Endothelial cell (in vitro differentiated cells): ENCODE results near the gene TMEM212. TPM values are rescaled to one million over a fixed set of nuclear protein-coding genes. Genes with fewer than 3 reads are reported as not detected.

Experiments used
- DNase-seq: peaks from one replicate; pipeline ENCODE4 v3.0.0; 2021; ENCODE audit warnings: low spot score
- H3K27ac Mint-ChIP-seq: one replicate; pipeline ENCODE4 v1.8.0; 2021; ENCODE audit warnings: mixed read lengths, inconsistent platforms; ENCODE audit not compliant: unreplicated experiment
- H3K27me3 Mint-ChIP-seq: one replicate; pipeline ENCODE4 v1.8.0; 2021; ENCODE audit warnings: mild to moderate bottlenecking, moderate library complexity, mixed read lengths, inconsistent platforms; ENCODE audit not compliant: unreplicated experiment
- H3K36me3 Mint-ChIP-seq: one replicate; pipeline ENCODE4 v1.8.0; 2021; ENCODE audit warnings: mild to moderate bottlenecking, low read depth, mixed read lengths, inconsistent platforms; ENCODE audit not compliant: unreplicated experiment
- H3K4me1 Mint-ChIP-seq: one replicate; pipeline ENCODE4 v1.8.0; 2021; ENCODE audit warnings: mild to moderate bottlenecking, mixed read lengths, inconsistent platforms; ENCODE audit not compliant: unreplicated experiment
- H3K4me3 Mint-ChIP-seq: one replicate; pipeline ENCODE4 v1.8.0; 2021; ENCODE audit warnings: mild to moderate bottlenecking, mixed read lengths, inconsistent platforms; ENCODE audit not compliant: unreplicated experiment
- H3K9me3 Mint-ChIP-seq: one replicate; pipeline ENCODE4 v1.8.0; 2021; ENCODE audit warnings: mixed read lengths, inconsistent platforms; ENCODE audit not compliant: unreplicated experiment
- total RNA-seq: library from RNA; stranded (reverse); fragmentation: NEBNext Ultra II Directional; extraction: Animal tissue kit (Norgen Biotek cat#: 25700); gene quantifications from one replicate; pipeline ENCODE4 v1.2.1, GENCODE V29; 2021; ENCODE audit not compliant: unreplicated experiment
- TF ChIP-seq, protein P1 (sequence below): fragments of 200-600 bp; sonication (generic); IDR thresholded peaks from one replicate; pipeline ENCODE4 v1.5.0; 2021; ENCODE audit warnings: antibody characterized with exemption; ENCODE audit not compliant: unreplicated experiment

Gene TMEM212
- total RNA-seq, 1 donor from 2014 or later, result not detected

DNA sequence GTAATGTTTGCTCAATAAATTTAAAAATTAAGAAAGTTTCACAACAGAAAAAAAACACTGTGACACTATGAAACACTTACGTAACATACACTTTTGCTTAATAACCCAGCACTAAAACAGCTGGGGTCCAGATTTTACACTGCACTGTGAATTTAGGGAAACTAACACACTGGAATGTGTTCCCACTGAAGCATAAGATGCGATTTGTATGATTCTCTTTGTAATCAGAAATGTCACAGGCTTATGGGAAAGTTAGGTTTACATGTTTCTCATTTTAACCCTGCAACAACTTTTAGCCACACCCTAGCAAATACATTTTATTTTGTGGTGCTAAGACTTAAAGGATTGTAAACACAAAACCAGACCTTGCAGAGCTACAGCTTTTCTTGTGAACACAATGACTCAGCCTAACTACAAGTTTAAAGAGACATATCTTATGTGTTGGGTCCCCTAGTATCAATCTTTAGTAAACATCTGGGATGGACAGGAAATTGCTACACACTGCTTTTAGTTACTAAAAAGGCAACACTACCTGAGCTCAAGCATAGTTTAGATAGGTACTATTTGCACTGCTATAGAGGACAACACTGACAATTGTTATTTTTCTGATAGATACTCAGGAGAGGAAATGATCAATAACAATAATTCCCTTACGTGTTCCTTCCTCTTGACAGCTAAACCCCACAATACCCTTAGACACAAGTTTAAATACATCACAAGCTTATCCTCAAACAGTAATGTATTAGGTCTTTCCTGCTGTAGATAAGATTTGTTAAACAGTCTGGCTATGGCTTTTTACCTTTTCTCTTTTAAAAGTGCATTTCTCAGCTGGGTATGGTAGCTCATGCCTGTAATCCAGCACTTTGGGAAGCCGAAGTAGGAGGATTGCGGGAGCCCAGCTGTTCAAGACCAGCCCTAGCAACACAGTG, 36.7 kb upstream of the TMEM212 start:
- Mint-ChIP-seq H3K4me1 (peaks cover 50% of the 10 kb centered on the region), H3K4me3 (no peak overlapping the region), H3K9me3 (no peaks in the 10 kb centered on the region), H3K36me3 (peaks cover 14% of the 10 kb centered on the region), H3K27me3 (peaks cover 12% of the 10 kb centered on the region), H3K27ac (peak overlapping the region; percentile 93)
- TF ChIP-seq, protein P1, sequence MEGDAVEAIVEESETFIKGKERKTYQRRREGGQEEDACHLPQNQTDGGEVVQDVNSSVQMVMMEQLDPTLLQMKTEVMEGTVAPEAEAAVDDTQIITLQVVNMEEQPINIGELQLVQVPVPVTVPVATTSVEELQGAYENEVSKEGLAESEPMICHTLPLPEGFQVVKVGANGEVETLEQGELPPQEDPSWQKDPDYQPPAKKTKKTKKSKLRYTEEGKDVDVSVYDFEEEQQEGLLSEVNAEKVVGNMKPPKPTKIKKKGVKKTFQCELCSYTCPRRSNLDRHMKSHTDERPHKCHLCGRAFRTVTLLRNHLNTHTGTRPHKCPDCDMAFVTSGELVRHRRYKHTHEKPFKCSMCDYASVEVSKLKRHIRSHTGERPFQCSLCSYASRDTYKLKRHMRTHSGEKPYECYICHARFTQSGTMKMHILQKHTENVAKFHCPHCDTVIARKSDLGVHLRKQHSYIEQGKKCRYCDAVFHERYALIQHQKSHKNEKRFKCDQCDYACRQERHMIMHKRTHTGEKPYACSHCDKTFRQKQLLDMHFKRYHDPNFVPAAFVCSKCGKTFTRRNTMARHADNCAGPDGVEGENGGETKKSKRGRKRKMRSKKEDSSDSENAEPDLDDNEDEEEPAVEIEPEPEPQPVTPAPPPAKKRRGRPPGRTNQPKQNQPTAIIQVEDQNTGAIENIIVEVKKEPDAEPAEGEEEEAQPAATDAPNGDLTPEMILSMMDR, result no peak
- DNase-seq, result no peak

DNA sequence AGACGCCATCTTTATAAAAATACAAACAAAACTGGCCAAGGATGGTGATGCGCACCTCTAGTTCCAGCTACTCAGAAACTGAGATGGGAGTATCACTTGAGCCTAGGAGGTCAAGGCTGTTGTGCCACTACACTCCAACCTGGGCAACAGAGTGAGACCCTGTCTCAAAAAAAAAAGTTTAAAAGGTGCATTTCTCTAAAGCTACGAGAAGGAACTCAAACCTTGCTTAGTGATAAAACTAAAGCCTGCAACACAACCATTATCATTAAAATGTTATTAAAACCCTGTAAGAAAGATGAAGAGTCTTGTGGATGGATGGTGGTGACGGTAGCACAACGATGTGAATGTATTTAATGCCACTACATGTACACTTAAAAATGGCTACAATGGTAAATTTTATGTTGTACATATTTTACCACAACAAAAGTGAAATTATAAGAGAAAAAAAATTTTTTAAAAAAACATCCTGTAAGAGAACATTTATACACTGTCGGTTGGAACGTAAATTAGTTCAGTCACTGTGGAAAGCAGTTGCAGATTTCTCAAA, 35.9 kb upstream of the TMEM212 start:
- Mint-ChIP-seq H3K9me3 (no peaks in the 10 kb centered on the region), H3K27ac (peak overlapping the region; percentile 93), H3K36me3 (peaks cover 14% of the 10 kb centered on the region), H3K27me3 (peaks cover 12% of the 10 kb centered on the region), H3K4me3 (no peak overlapping the region), H3K4me1 (peaks cover 51% of the 10 kb centered on the region)
- DNase-seq, result no peak
- TF ChIP-seq, protein P1, result no peak

DNA sequence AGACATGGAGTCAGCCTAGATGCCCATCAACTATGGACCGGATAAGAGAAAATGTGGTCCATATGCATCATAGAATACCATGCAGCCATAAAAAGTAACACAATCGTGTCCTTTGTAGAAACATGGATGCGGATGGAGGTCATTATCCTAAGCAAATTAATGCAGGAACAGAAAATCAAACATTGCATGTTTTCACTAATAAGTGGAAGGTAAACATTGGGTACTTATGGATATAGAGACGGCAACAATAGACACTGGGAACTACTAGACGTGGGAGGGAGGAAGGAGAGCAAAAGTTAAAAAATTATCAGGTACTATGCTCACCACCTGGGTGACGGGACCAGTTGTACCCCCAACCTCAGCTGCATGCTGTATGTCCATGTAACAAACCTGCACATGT, 35.3 kb upstream of the TMEM212 start:
- H3K9me3 Mint-ChIP-seq, result no peaks in the 10 kb centered on the region
- H3K4me3 Mint-ChIP-seq, result peak overlapping the region; percentile 84
- H3K27ac Mint-ChIP-seq, result peak overlapping the region; percentile 17
- TF ChIP-seq, protein P1, result no peak
- peaks cover 50% of the 10 kb centered on the region for H3K4me1 Mint-ChIP-seq
- peaks cover 12% of the 10 kb centered on the region for H3K36me3 Mint-ChIP-seq
- no peak for DNase-seq
- H3K27me3 Mint-ChIP-seq, result peaks cover 12% of the 10 kb centered on the region

DNA sequence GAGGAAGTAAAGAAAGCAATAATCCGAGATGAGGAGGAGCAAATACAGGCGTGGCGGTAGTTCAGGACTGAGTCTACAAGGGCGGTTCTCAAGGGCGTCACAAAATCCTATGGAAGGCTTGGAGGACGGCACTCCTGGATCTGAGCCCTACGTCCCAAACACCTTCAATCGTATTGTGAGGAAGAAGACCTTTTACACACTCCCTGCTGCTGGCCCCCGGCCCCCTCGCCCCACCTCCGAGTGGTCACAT, 33.6 kb upstream of the TMEM212 start:
- Mint-ChIP-seq H3K9me3 (no peaks in the 10 kb centered on the region), H3K4me3 (peak overlapping the region; percentile 92), H3K4me1 (peaks cover 56% of the 10 kb centered on the region), H3K36me3 (peaks cover 8% of the 10 kb centered on the region), H3K27ac (peak overlapping the region; percentile 82), H3K27me3 (peaks cover 12% of the 10 kb centered on the region)
- DNase-seq, result no peak
- TF ChIP-seq, protein P1, result no peak
